Mucosa of descending colon (tissue), 3 donors: ENCODE measurements around the gene TOP1. TPM values are rescaled to one million over a fixed set of nuclear protein-coding genes. Genes with fewer than 3 reads are reported as not detected.

ENCODE experiments used
- ATAC-seq: fragments of 200-7000 bp; cut with Tn5 transposase; one replicate; pipeline ENCODE4 v1.9.1; 2020; ENCODE audit warnings: mild to moderate bottlenecking, moderate library complexity
- DNase-seq, 3 donors: peaks; one replicate each; pipeline ENCODE4 v3.0.0-alpha.2; 2020
- H3K36me3 ChIP-seq: fragments of 200-600 bp; one replicate; pipeline ENCODE4 v1.8.0; 2021; ENCODE audit warnings: low read depth, mild to moderate bottlenecking
- H3K4me1 ChIP-seq: fragments of 200-600 bp; one replicate; pipeline ENCODE4 v1.8.0; 2021; ENCODE audit warnings: low read depth, mild to moderate bottlenecking
- H3K4me3 ChIP-seq: fragments of 200-600 bp; one replicate; pipeline ENCODE4 v1.8.0; 2021; ENCODE audit warnings: mild to moderate bottlenecking
- H3K9me3 ChIP-seq: fragments of 200-600 bp; one replicate; pipeline ENCODE4 v1.8.0; 2021; ENCODE audit warnings: mild to moderate bottlenecking
- CTCF ChIP-seq: fragments of 200-600 bp; IDR thresholded peaks from one replicate; pipeline ENCODE4 v1.8.0; 2022; ENCODE audit warnings: antibody characterized with exemption, mild to moderate bottlenecking
- intact Hi-C, 2 donors: fragments of 100-400 bp; cut with DNase I in 1 of 2; cut with micrococcal nuclease in 1 of 2; formaldehyde crosslinking; loops; one replicate each; pipeline versions ENCODE4 v1.11.0 to v1.11.1; 2022; cut with DNase I, micrococcal nuclease
- total RNA-seq, 3 donors: library from RNA; stranded (reverse); fragmentation: NEBNext Ultra II Directional in 2 of 3; extraction: Animal tissue kit (Norgen Biotek cat#: 25700) in 2 of 3; gene quantifications; one replicate each; pipeline versions ENCODE4 v1.2.1 to v1.2.4, GENCODE V29; 2021 to 2023
- donor health status: DM: no; HTN: no; CAD: no; lungs with moderate emphysema.
- donor health status: DM: no; HTN: no; CAD: no.
- donor health status: DM: no; HTN: yes; CAD: no.

The TOP1 gene
- total RNA-seq, 3 donors from 2014 or later, result 51.8 to 60.0 (median 57.7) TPM

DNA sequence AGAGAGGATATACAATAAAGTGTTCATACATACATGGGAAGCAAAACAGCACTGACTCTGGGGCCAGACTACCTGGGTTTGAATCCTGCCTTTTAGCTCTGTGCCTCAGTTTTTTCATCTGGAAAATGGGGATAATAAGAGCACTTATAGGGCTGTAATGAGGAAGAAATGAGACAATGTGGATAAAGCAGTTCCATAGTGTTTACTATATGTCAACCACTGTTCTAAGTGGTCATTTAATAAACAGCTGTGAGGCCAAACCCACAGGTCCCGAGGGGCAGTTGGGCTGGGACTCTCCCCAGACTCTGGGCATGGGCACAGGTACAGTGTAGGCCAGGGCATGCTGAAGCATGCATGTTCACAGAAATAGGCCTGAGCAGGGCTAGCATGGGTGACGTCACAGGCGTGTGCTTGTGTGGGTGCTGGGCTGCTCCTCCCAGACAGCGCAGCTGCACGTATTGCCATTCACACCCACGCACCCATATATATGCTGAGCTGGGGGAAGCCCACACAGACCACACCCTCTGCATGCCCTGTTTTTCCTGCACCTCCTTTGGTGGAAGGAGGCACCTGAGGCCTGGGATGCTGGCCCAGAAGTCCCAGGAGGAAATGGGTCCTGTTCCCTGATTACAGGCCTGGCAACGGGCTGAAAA, 105.2 kb downstream of the TOP1 start:
- Histone ChIP-seq H3K4me1 (peaks cover 5% of the 10 kb centered on the region), H3K36me3 (no peaks in the 10 kb centered on the region), H3K4me3 (no peak overlapping the region), H3K9me3 (no peaks in the 10 kb centered on the region)
- no peak for TF ChIP-seq CTCF
- intact Hi-C loops, result no loop called here
- no peak for DNase-seq
- ATAC-seq, result no peak

GRCh38 chr20:41134362-41135186, 106.0 kb downstream of the TOP1 start:
- intact Hi-C loops, result no loop called here
- TF ChIP-seq CTCF, result no peak
- DNase-seq, result no peak
- no peaks in the 10 kb centered on the region for H3K9me3 ChIP-seq
- H3K36me3 ChIP-seq, result no peaks in the 10 kb centered on the region
- no peak for ATAC-seq
- peaks cover 5% of the 10 kb centered on the region for H3K4me1 ChIP-seq
- no peak overlapping the region for H3K4me3 ChIP-seq

GRCh38 chr20:41135187-41135887, 106.7 kb downstream of the TOP1 start:
- Histone ChIP-seq H3K4me3 (no peak overlapping the region), H3K9me3 (no peaks in the 10 kb centered on the region), H3K4me1 (peaks cover 5% of the 10 kb centered on the region), H3K36me3 (no peaks in the 10 kb centered on the region)
- ATAC-seq, result peak; percentile 26
- intact Hi-C loops, result no loop called here
- DNase-seq, result peak in 2 of 3 donors; percentile 69 to 78
- peak; percentile 84 for TF ChIP-seq CTCF

DNA sequence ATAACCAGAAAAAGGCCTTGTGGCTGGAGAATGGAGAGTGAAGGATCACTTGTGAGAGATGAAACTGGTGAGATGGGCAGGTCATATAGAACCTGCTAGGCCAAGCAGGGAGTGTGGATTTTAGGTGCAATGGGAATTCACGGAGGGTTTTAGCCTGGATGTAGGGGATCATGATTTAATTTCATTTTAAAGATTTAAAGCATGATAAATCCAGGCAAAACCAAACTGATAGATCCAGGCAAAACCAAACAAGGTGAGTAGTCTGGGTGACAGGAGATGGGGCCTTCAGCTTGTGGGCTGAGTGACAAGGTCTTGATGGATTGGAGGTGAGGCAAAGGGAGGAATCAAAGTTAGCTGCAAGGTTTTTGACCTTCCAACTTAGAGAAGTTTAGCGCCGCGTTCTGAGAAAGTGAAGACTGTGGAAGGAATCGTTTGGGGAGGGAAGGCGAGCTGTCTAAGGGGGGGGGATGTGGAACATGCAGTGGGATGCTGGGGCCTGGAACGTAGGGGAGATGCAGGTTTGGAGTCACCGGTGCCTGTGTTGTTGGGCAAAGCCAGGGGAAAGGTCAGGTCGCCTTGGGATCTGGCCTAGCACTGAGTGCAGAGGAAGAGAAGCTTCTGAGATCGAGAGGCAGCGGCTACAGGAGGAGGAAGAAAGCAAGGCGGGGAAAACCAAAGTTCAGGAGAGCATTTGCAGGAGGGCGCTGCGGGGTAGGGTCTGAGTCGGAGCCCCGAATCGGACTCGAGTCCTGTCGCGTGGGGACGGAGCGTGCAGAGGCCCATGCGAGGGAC, 107.5 kb downstream of the TOP1 start:
- Histone ChIP-seq H3K4me1 (peaks cover 6% of the 10 kb centered on the region), H3K36me3 (no peaks in the 10 kb centered on the region), H3K9me3 (no peaks in the 10 kb centered on the region), H3K4me3 (no peak overlapping the region)
- peak in 1 of 3 donors; percentile 47 for DNase-seq
- intact Hi-C loops, result no loop called here
- peak; percentile 1 for ATAC-seq
- no peak for TF ChIP-seq CTCF
